ENCODE data around the gene ELL2. TPM values are rescaled to one million over a fixed set of nuclear protein-coding genes. Genes with fewer than 3 reads are reported as not detected.

Gene ELL2
- total and polyA plus RNA-seq, 2 of the 13 experiments (the other 11 are each of a cell fraction or from before 2014, with no cell fraction given), result 78.9 to 97.1 TPM

- WGBS (ENCODE audit: low lambda C conversion rate), result 95% methylated on average over 8 of the region's 8 CpGs
- H3K27ac ChIP-seq (ENCODE audit: extremely low read length, insufficient read depth, low read length), result no peak overlapping the region
- CTCF ChIA-PET (ENCODE audit: low intra/inter-chr PET ratio, low total read pairs), result no interaction called here
- no TSS peak for BruUV-seq (replicated peaks)
- in situ Hi-C loops (cut with HindIII; ENCODE audit: extremely low pct_ligation_motif_present, low pct_unique_long_range_greater_than_20kb), result loop anchor here (5.0 to 10.0 kb wide), 2 partner anchors 148 to 371 kb away; no protein-coding TSS in a partner anchor
- H3K4me3 ChIP-seq (replicated peaks in 1 of 3; ENCODE audit: insufficient read depth in 1 of 3, low read depth in 2 of 3, low read length in 3 of 3), result no peak overlapping the region
- H3K79me2 ChIP-seq (ENCODE audit: insufficient read depth, low read length), result peaks cover 56% of the 10 kb centered on the region
- peaks cover 58% of the 10 kb centered on the region for H3K4me1 ChIP-seq (ENCODE audit: insufficient read depth, low read length)
- peaks cover 0 to 6% of the 10 kb centered on the region in 2 experiments; a peak in 1 of 5 replicates for H3K27me3 ChIP-seq (ENCODE audit: control insufficient read depth in 1 of 2, insufficient read depth in 2 of 2, low read length in 2 of 2)
- H3K9ac ChIP-seq (ENCODE audit: insufficient read depth, low read depth, low read length), result no peak overlapping the region
- no peak for FAIRE-seq
- H4K20me1 ChIP-seq (ENCODE audit: insufficient read depth, low read length), result peaks cover 22% of the 10 kb centered on the region
- no peak overlapping the region for H2AFZ ChIP-seq (ENCODE audit: low read length)
- intact Hi-C loops (cut with micrococcal nuclease; ENCODE audit: unreplicated experiment), result loop anchor here (5.0 to 10.0 kb wide), 3 partner anchors 51 to 333 kb away; no protein-coding TSS in a partner anchor
- no peak for DNase-seq (ENCODE audit: low spot score)
- H3K36me3 ChIP-seq (replicated peaks in 1 of 2; ENCODE audit: control insufficient read depth in 1 of 2, insufficient read depth in 2 of 2, low read length in 2 of 2), result peaks cover 2 to 14% of the 10 kb centered on the region in 2 experiments; a peak in 4 of 5 replicates
- TF ChIP-seq NR2F6 (IDR thresholded peaks at IDR 0.05), result no peak
- no peak for TF ChIP-seq NR2F6 (CRISPR knock-in tag; IDR thresholded peaks at IDR 0.05)
- no peak for TF ChIP-seq KLF11 (CRISPR knock-in tag; IDR thresholded peaks at IDR 0.05)
- TF ChIP-seq ZNF3 (CRISPR knock-in tag; IDR thresholded peaks at IDR 0.05), result no peak
- TF ChIP-seq ZNF740 (CRISPR knock-in tag; IDR thresholded peaks at IDR 0.05), result no peak
- no peak for TF ChIP-seq ZNF333 (CRISPR knock-in tag; IDR thresholded peaks at IDR 0.05; ENCODE audit: borderline replicate concordance)
- TF ChIP-seq MAFK (conservative IDR thresholded peaks at IDR 0.05 in 1 of 2, IDR thresholded peaks at IDR 0.05 in 1 of 2; ENCODE audit: low read length in 2 of 2), result no peak
- TF ChIP-seq GMEB1 (CRISPR knock-in tag; IDR thresholded peaks at IDR 0.05; ENCODE audit: borderline replicate concordance), result no peak
- TF ChIP-seq BRCA1 (CRISPR knock-in tag; IDR thresholded peaks at IDR 0.05), result no peak
- TF ChIP-seq ATF3 (CRISPR knock-in tag; IDR thresholded peaks at IDR 0.05), result no peak
- TF ChIP-seq SOX5 (CRISPR knock-in tag; IDR thresholded peaks at IDR 0.05; ENCODE audit: borderline replicate concordance), result no peak
- TF ChIP-seq ZNF83 (CRISPR knock-in tag; IDR thresholded peaks at IDR 0.05; ENCODE audit: borderline replicate concordance), result no peak
- ATAC-seq, result no peak
- no peak overlapping the region for H3K4me2 ChIP-seq (ENCODE audit: low read depth, low read length)
- POLR2A ChIA-PET, result interaction anchor here (1.7 kb wide), 2 partner anchors 23 to 106 kb away, joined by 4 to 13 read pairs; no protein-coding TSS in a partner anchor
- no peaks in the 10 kb centered on the region for H3K9me3 ChIP-seq (ENCODE audit: low read length)
Measured at GRCh38 chr5:95963650-95964410, 2.2 kb upstream of the ELL2 start.

Measured in HepG2 (cell line).